Measurements from ENCODE around the gene PTP4A2. TPM values are rescaled to one million over a fixed set of nuclear protein-coding genes. Genes with fewer than 3 reads are reported as not detected.

The PTP4A2 gene
- 190 to 235 TPM (median 209 TPM) in 5 replicates for total RNA-seq (2022; extraction: Qiagen RNA extraction; ENCODE audit: low read depth)

GRCh38 chr1:31938184-31938975 is at the start of gene PTP4A2:
Gene PTP4A2, minus strand, starts transcription at chr1:31938368. Its CDS starts 19,303 bp downstream, at chr1:31919065.

Other genes with a start within 250 kb of the PTP4A2 start
- 5.2 to 6.2 TPM (median 5.4 TPM) in 5 replicates for gene COL16A1, start 234.4 kb downstream of the PTP4A2 start, total RNA-seq (2022; extraction: Qiagen RNA extraction; ENCODE audit: low read depth)
- 5.8 to 7.5 TPM (median 7.1 TPM) in 5 replicates for gene ADGRB2, start 174.0 kb downstream of the PTP4A2 start, total RNA-seq (2022; extraction: Qiagen RNA extraction; ENCODE audit: low read depth)
- gene SPOCD1, start 122.3 kb downstream of the PTP4A2 start, total RNA-seq (2022; extraction: Qiagen RNA extraction; ENCODE audit: low read depth): 3.5 to 6.9 TPM (median 5.1 TPM) in 5 replicates
- gene KHDRBS1, start 75.5 kb upstream of the PTP4A2 start, total RNA-seq (2022; extraction: Qiagen RNA extraction; ENCODE audit: low read depth): 120 to 145 TPM (median 131 TPM) in 5 replicates
- gene TMEM39B, start 134.6 kb upstream of the PTP4A2 start, total RNA-seq (2022; extraction: Qiagen RNA extraction; ENCODE audit: low read depth): 9.1 to 13.8 TPM (median 13.5 TPM) in 5 replicates
- gene KPNA6, start 169.7 kb upstream of the PTP4A2 start, total RNA-seq (2022; extraction: Qiagen RNA extraction; ENCODE audit: low read depth): 14.9 to 19.7 TPM (median 16.5 TPM) in 5 replicates
- gene TXLNA, start 241.3 kb upstream of the PTP4A2 start, total RNA-seq (2022; extraction: Qiagen RNA extraction; ENCODE audit: low read depth): 27.5 to 33.0 TPM (median 29.5 TPM) in 5 replicates